GM12878 (cell line): ENCODE data around the gene EPHB2. TPM values are rescaled to one million over a fixed set of nuclear protein-coding genes. Genes with fewer than 3 reads are reported as not detected.

Experiments
- ATAC-seq: fragments of 200-7000 bp; cut with Tn5 transposase; 3 replicates; pipeline ENCODE4 v1.9.1; 2020; ENCODE audit warnings: mild to moderate bottlenecking, moderate library complexity
- BruUV-seq: library from RNA; stranded (reverse); fragments of 400-500 nt; replicated peaks from 2 replicates; lab custom pipeline; 2021; lab: Mats Ljungman, UMichigan
- CTCF ChIA-PET: fragments of 300-600 bp; sonication (Branson Sonifier 250); formaldehyde crosslinking; extraction: SDS; loops from one replicate; lab custom pipeline; 2021; ENCODE audit warnings: inconsistent platforms; lab: Yijun Ruan, JAX
- POLR2A ChIA-PET: fragments of 350-600 bp; formaldehyde crosslinking; extraction: SDS; loops from one replicate; lab custom pipeline; 2021; ENCODE audit warnings: inconsistent platforms; lab: Charles Lee
- RAD21 ChIA-PET: fragments of 300-600 bp; sonication (Branson Sonifier 250); formaldehyde crosslinking; loops from one replicate; lab custom pipeline; 2023; ENCODE audit warnings: antibody characterized with exemption; ENCODE audit not compliant: unreplicated experiment; lab: Charles Lee
- SMC1A ChIA-PET: fragments of 300-600 bp; sonication (Branson Sonifier 250); formaldehyde crosslinking; loops from one replicate; lab custom pipeline; 2023; ENCODE audit not compliant: unreplicated experiment, uncharacterized antibody; lab: Charles Lee
- DNase-seq: peaks from one replicate; pipeline ENCODE4 v3.0.0-alpha.2; 2011; ENCODE audit warnings: low read depth, low spot score
- FAIRE-seq: peaks from 3 replicates; lab custom pipeline; 2011; peaks lifted over from hg19 to GRCh38; lab: Jason Lieb, UNC
- H2AFZ ChIP-seq: 2 replicates; pipeline ENCODE4 v1.6.0; 2011; ENCODE audit warnings: low read depth, low read length, control low read depth; ENCODE audit not compliant: control insufficient read depth
- H3K27ac ChIP-seq: 2 replicates; pipeline ENCODE4 v1.5.1; 2011; ENCODE audit warnings: control low read depth; ENCODE audit not compliant: control insufficient read depth, insufficient read depth
- H3K27me3 ChIP-seq, 2 experiments: replicated peaks in 1 of 2; 2 replicates each; pipeline versions ENCODE4 v1.6.0 to v1.6.1; 2011; ENCODE audit warnings: low read length in 1 of 2; ENCODE audit not compliant: control insufficient read depth in 2 of 2, insufficient read depth in 2 of 2
- H3K36me3 ChIP-seq, 2 experiments: 2 replicates each; pipeline ENCODE4 v1.5.1; 2011; ENCODE audit warnings: low read length in 1 of 2; ENCODE audit not compliant: control insufficient read depth in 2 of 2, insufficient read depth in 2 of 2
- H3K4me1 ChIP-seq: 2 replicates; pipeline ENCODE4 v1.6.1; 2011; ENCODE audit warnings: mild to moderate bottlenecking, low read length, moderate library complexity, mixed read lengths; ENCODE audit not compliant: control insufficient read depth, insufficient read depth
- H3K4me2 ChIP-seq: 2 replicates; pipeline ENCODE4 v1.6.0; 2011; ENCODE audit warnings: control low read depth; ENCODE audit not compliant: control insufficient read depth, insufficient read depth
- H3K4me3 ChIP-seq: fragments of 200-600 bp; sonication (generic); 2 replicates; pipeline ENCODE4 v1.5.1; 2016
- H3K79me2 ChIP-seq: 2 replicates; pipeline ENCODE4 v1.6.0; 2011; ENCODE audit warnings: low read length; ENCODE audit not compliant: control insufficient read depth, insufficient read depth
- H3K9ac ChIP-seq: 2 replicates; pipeline ENCODE4 v1.8.0; 2011; ENCODE audit warnings: low read length, control low read depth, mixed read lengths; ENCODE audit not compliant: control insufficient read depth, insufficient read depth
- H3K9me3 ChIP-seq: replicated peaks from 3 replicates; pipeline ENCODE4 v1.5.1; 2011; ENCODE audit warnings: mild to moderate bottlenecking, low read length; ENCODE audit not compliant: control insufficient read depth, insufficient read depth
- H4K20me1 ChIP-seq: 2 replicates; pipeline ENCODE4 v1.6.0; 2011; ENCODE audit not compliant: control insufficient read depth, insufficient read depth
- DPF2 ChIP-seq: fragments of 450-650 bp; IDR thresholded peaks from 2 replicates; pipeline ENCODE4 v1.6.1; 2017; ENCODE audit warnings: mild to moderate bottlenecking
- MEF2A ChIP-seq: IDR thresholded peaks from 2 replicates; pipeline ENCODE4 v1.6.1; 2011; ENCODE audit warnings: low read depth, mild to moderate bottlenecking, low read length, moderate library complexity; ENCODE audit not compliant: insufficient read depth
- SREBF2 ChIP-seq: IDR thresholded peaks from 2 replicates; pipeline ENCODE4 v1.6.1; 2012; ENCODE audit warnings: mild to moderate bottlenecking, low read length
- WGBS: methylation state at CpG from one replicate; pipeline ENCODE4 v1.1.6; 2016; ENCODE audit warnings: low lambda C conversion rate; ENCODE audit not compliant: insufficient replicate concordance, insufficient coverage; ENCODE audit errors: missing lambda C conversion rate; 5-methylcytosine and 5-hydroxymethylcytosine counted together
- in situ Hi-C: fragments of 300-500 bp; cut with MboI; formaldehyde crosslinking; loops from 9 replicates; pipeline ENCODE4 v1.14.3; 2018; ENCODE audit warnings: mixed read lengths
- intact Hi-C: fragments of 100-400 bp; cut with micrococcal nuclease; formaldehyde crosslinking; loops from one replicate; pipeline ENCODE4 v1.14.2; 2022; ENCODE audit not compliant: unreplicated experiment
- polyA plus RNA-seq, 11 experiments: library from polyadenylated mRNA; depleted of rRNA in 4 of 11; unstranded in 6 of 11; stranded (reverse) in 5 of 11; fragments of >200 nt; fragmentation: Nextera tagmentation in 4 of 11; fragmentation: Illumina TruSeq in 1 of 11; extraction: Ambion mirVana in 4 of 11; extraction: Trizol in 1 of 11; gene quantifications; 1 replicate in 1 of 11; 2 replicates in 10 of 11; pipeline versions ENCODE4 v1.2.1 to v1.2.3, GENCODE V29; 2011 to 2016; ENCODE audit warnings: inconsistent platforms in 2 of 11, missing spikeins in 2 of 11, low read depth in 1 of 11
- total RNA-seq, 4 experiments: library from RNA; depleted of rRNA in 3 of 4; stranded (reverse); fragments of >200 nt in 3 of 4; fragmentation: Illumina TruSeq in 1 of 4; extraction: Trizol in 1 of 4; gene quantifications; 2 replicates each; pipeline versions ENCODE4 v1.2.1 to v1.2.3, GENCODE V29; 2013 to 2021
- TF ChIP-seq, protein P1 (sequence below): fragments of 450-650 bp; formaldehyde crosslinking; IDR thresholded peaks from 2 replicates; pipeline ENCODE4 v1.4.0; 2020; ENCODE audit warnings: mild to moderate bottlenecking, moderate library complexity

The EPHB2 gene
- total and polyA plus RNA-seq, 10 of the 15 experiments (the other 5 are each of a cell fraction or from before 2014, with no cell fraction given): 0.13 to 3.3 (median 0.92) TPM

DNA sequence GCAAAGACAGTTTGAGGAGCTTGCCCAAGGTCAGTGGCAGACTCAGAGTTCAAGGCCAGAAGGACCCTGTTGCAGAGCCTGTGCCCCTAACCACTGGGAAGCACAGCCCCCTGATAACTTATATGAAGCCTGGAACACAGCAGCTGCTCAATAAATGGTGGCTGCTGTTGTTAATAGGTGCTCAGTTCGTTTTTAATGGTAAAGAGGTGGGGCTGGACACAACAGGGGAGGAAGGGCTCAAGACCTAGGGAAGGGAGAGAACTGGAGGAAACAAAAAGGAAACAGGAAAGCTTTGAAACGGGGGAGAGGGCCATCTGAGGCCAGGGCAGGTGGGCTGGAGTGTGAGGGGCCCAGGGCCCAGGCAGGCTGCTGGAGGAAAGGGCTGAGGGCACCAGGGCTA lies 136.6 kb downstream of the EPHB2 start (continued):
- TF ChIP-seq, protein P1, sequence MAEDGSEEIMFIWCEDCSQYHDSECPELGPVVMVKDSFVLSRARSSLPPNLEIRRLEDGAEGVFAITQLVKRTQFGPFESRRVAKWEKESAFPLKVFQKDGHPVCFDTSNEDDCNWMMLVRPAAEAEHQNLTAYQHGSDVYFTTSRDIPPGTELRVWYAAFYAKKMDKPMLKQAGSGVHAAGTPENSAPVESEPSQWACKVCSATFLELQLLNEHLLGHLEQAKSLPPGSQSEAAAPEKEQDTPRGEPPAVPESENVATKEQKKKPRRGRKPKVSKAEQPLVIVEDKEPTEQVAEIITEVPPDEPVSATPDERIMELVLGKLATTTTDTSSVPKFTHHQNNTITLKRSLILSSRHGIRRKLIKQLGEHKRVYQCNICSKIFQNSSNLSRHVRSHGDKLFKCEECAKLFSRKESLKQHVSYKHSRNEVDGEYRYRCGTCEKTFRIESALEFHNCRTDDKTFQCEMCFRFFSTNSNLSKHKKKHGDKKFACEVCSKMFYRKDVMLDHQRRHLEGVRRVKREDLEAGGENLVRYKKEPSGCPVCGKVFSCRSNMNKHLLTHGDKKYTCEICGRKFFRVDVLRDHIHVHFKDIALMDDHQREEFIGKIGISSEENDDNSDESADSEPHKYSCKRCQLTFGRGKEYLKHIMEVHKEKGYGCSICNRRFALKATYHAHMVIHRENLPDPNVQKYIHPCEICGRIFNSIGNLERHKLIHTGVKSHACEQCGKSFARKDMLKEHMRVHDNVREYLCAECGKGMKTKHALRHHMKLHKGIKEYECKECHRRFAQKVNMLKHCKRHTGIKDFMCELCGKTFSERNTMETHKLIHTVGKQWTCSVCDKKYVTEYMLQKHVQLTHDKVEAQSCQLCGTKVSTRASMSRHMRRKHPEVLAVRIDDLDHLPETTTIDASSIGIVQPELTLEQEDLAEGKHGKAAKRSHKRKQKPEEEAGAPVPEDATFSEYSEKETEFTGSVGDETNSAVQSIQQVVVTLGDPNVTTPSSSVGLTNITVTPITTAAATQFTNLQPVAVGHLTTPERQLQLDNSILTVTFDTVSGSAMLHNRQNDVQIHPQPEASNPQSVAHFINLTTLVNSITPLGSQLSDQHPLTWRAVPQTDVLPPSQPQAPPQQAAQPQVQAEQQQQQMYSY (CRISPR knock-in tag): no peak

GRCh38 chr1:22847709-22848108 lies 137.1 kb downstream of the EPHB2 start:
- no peaks in the 10 kb centered on the region for H3K9me3 ChIP-seq
- 47% methylated on average over 2 of the region's 2 CpGs for WGBS
- peaks cover 5% of the 10 kb centered on the region for H3K4me1 ChIP-seq
- intact Hi-C loops: no loop called here
- H2AFZ ChIP-seq: no peak overlapping the region
- CTCF ChIA-PET: interaction anchor here (0.8 kb wide), 1 partner anchor 14 kb away, joined by 3 read pairs; no protein-coding TSS in a partner anchor
- no peak for DNase-seq
- no peaks in the 10 kb centered on the region for H3K79me2 ChIP-seq
- ATAC-seq: no peak
- H3K27ac ChIP-seq: no peak overlapping the region
- H3K4me2 ChIP-seq: no peak overlapping the region
- POLR2A ChIA-PET: no interaction called here
- H3K36me3 ChIP-seq: no peaks in the 10 kb centered on the region
- no TSS peak for BruUV-seq
- FAIRE-seq: no peak
- no peak for TF ChIP-seq SREBF2
- TF ChIP-seq DPF2: no peak
- no peak for TF ChIP-seq MEF2A
- TF ChIP-seq, all 136 proteins: peak for 0
- no peaks in the 10 kb centered on the region for H4K20me1 ChIP-seq
- in situ Hi-C loops: no loop called here
- H3K27me3 ChIP-seq: no peaks in the 10 kb centered on the region; a peak in 2 of 4 replicates
- H3K4me3 ChIP-seq: no peak overlapping the region
- no peak overlapping the region for H3K9ac ChIP-seq
- ChIA-PET RAD21 (no interaction called here), SMC1A (interaction anchor here (1.6 kb wide), 1 partner anchor 144 kb away, joined by 4 read pairs; no protein-coding TSS in a partner anchor)
